Epithelial cell of esophagus (primary cell): ENCODE data around the gene GRM2.

Experiments used
- DNase-seq: peaks from one replicate; pipeline ENCODE4 v3.0.0; 2010; ENCODE audit warnings: low read depth
- H3K4me3 ChIP-seq: 2 replicates; pipeline ENCODE4 v1.5.1; 2011; ENCODE audit warnings: mild to moderate bottlenecking, low read length, control low read depth
- CTCF ChIP-seq: IDR thresholded peaks from 2 replicates; pipeline ENCODE4 v1.5.1; 2011; ENCODE audit warnings: low read depth, mild to moderate bottlenecking, low read length, control low read depth, inconsistent platforms; ENCODE audit not compliant: insufficient read depth; ENCODE audit errors: missing control alignments

GRM2 gene

GRCh38 chr3:51686056-51686455 is 20.8 kb upstream of the GRM2 start:
- DNase-seq: no peak
- no peak overlapping the region for H3K4me3 ChIP-seq
- TF ChIP-seq CTCF: no peak

DNA sequence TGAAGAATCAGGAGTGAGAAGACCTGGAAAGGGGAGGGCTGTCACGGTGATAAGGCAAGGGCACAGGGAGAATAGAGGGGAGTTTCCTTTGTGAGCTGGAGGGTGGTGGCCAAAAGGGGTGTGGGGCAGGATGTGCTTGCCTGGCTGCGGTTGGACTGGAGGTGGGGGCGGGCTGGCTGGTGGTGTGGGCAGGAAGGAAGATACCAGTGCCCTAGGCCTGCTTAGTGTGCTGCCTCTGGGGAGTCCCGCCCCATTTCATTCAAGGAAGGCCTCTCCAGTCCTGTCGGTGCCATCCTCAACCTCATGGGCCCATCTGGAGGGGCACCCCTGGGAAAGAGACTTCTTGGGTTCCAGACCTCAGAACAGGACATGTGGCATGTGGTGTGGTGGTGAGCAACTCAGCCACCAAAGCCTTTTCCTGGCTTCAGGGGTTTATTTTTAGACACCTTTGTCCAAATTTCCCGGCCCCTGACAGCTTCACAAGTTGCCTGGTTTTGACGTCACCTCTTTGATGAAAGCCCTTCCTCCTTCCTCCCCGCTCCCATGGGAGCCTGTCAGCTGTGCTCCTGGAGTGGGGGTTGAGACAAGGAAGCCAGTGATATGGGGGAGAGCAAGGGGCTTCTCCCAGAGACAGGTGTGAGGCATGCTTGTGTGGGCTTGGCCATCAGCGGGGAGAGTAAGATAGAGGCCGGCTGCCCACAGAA is 20.2 kb upstream of the GRM2 start:
- H3K4me3 ChIP-seq: no peak overlapping the region
- TF ChIP-seq CTCF: no peak
- DNase-seq: peak; percentile 63

- H3K4me3 ChIP-seq: no peak overlapping the region
- TF ChIP-seq CTCF: no peak
- DNase-seq: peak; percentile 53
These were observed 19.2 kb upstream of the GRM2 start for GRCh38 chr3:51687431-51688205.

- TF ChIP-seq CTCF: no peak
These were observed 18.7 kb upstream of the GRM2 start for GRCh38 chr3:51688206-51688600.

DNA sequence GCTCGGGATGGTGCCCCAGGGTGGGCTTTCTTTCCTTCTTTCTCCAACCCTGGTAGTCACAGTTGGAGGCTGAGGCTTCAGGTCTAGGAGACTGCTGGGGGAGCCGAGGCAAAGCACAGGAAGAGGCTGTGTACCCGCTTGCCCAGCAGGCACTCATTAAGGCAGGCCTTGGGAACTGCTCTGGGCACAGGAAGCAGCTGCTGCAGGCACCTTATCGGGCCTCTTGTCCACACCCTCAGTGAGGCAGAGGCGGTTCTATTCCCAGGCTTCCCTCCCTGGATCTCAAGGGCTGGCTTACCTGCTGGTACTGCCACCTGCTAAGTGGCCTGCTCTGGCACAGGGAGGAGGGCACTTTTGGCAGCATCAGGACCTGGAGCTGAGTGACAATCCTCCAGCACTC is 15.8 kb upstream of the GRM2 start:
- no peak for DNase-seq
- TF ChIP-seq CTCF: no peak
- no peak overlapping the region for H3K4me3 ChIP-seq

More at GRCh38 chr3:51688206-51688600, 18.7 kb upstream of the GRM2 start:
- DNase-seq: no peak
- H3K4me3 ChIP-seq: no peak overlapping the region

DNA sequence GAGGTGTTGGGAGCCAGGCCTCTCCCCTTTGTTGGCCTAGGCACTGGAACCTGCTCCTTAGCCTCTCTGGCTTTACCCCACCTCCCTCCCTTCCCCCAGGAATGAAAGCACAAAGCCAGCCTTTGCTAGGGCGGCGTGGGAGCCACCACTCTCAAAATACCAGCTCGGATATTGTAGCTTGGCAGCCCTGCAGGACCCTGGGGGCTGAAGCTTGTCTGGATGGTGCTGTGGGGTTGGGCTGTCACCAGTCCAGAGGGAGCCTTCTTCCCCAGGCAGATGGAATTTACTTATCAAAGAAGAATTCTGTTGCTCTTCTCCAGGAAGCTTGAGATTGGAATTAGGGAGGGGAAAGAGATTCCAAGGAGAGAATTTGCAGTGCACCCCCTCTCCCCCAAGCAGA is 14.9 kb upstream of the GRM2 start:
- TF ChIP-seq CTCF: no peak
- no peak overlapping the region for H3K4me3 ChIP-seq
- DNase-seq: no peak
